HepG2 (cell line): ENCODE data around the gene KRTAP10-6. TPM values are rescaled to one million over a fixed set of nuclear protein-coding genes. Genes with fewer than 3 reads are reported as not detected.
A peak's percentile ranks its signal among the peaks of the same experiment; 100 is the strongest.

Experiments used
- ATF1 ChIP-seq: IDR thresholded peaks from 2 replicates; pipeline ENCODE4 v1.6.1; 2016; ENCODE audit warnings: mild to moderate bottlenecking, control low read depth
- GABPB1 ChIP-seq: IDR thresholded peaks from 2 replicates; pipeline ENCODE4 v1.6.1; 2016; ENCODE audit warnings: mild to moderate bottlenecking, missing genetic modification reagents, moderate library complexity, missing compliant biosample characterization
- HMGA1 ChIP-seq: sonication (generic); formaldehyde crosslinking; conservative IDR thresholded peaks from 2 replicates; pipeline ENCODE4 v1.4.0; 2020; ENCODE audit warnings: missing genetic modification reagents
- HNF4G ChIP-seq, 2 experiments: sonication (generic) in 1 of 2; formaldehyde crosslinking in 1 of 2; IDR thresholded peaks; 2 replicates each; pipeline versions ENCODE4 v1.4.0 to v1.6.1; 2011 to 2020; ENCODE audit warnings: borderline replicate concordance in 2 of 2, low read depth in 2 of 2, mild to moderate bottlenecking in 2 of 2, low read length in 1 of 2, missing genetic modification reagents in 1 of 2, moderate library complexity in 1 of 2
- JARID2 ChIP-seq: sonication (generic); formaldehyde crosslinking; IDR thresholded peaks from 2 replicates; pipeline ENCODE4 v1.8.1; 2023; ENCODE audit warnings: missing genetic modification reagents, inconsistent platforms; ENCODE audit not compliant: insufficient replicate concordance
- JUND ChIP-seq: sonication (generic); formaldehyde crosslinking; IDR thresholded peaks from 2 replicates; pipeline ENCODE4 v1.8.0; 2022; ENCODE audit warnings: mild to moderate bottlenecking, missing genetic modification reagents
- KAT7 ChIP-seq: IDR thresholded peaks from 2 replicates; pipeline ENCODE4 v1.6.1; 2018; ENCODE audit warnings: borderline replicate concordance, missing compliant biosample characterization
- KDM4B ChIP-seq: sonication (generic); formaldehyde crosslinking; IDR thresholded peaks from 2 replicates; pipeline ENCODE4 v1.4.0; 2020; ENCODE audit warnings: missing genetic modification reagents
- KMT2A ChIP-seq: sonication (generic); formaldehyde crosslinking; IDR thresholded peaks from 2 replicates; pipeline ENCODE4 v1.4.0; 2020; ENCODE audit warnings: missing genetic modification reagents
- MIER3 ChIP-seq: IDR thresholded peaks from 2 replicates; pipeline ENCODE4 v1.6.1; 2016; ENCODE audit warnings: missing compliant biosample characterization, borderline replicate concordance
- NR2F1 ChIP-seq, 2 experiments: fragments of 450-650 bp in 1 of 2; formaldehyde crosslinking in 1 of 2; IDR thresholded peaks; 2 replicates each; pipeline versions ENCODE4 v1.5.0 to v1.6.1; 2016 to 2020; ENCODE audit warnings: mild to moderate bottlenecking in 1 of 2, missing compliant biosample characterization in 1 of 2, missing genetic modification reagents in 1 of 2, moderate library complexity in 1 of 2
- POLR2A ChIP-seq, 2 experiments: IDR thresholded peaks; 2 replicates each; pipeline ENCODE4 v1.6.1; 2011; ENCODE audit warnings: low read depth in 2 of 2, low read length in 2 of 2, mild to moderate bottlenecking in 1 of 2, moderate library complexity in 1 of 2; ENCODE audit not compliant: insufficient read depth in 1 of 2
- SOX6 ChIP-seq, 2 experiments: fragments of 450-650 bp in 1 of 2; sonication (generic) in 1 of 2; formaldehyde crosslinking in 1 of 2; IDR thresholded peaks; 2 replicates each; pipeline versions ENCODE4 v1.4.0 to v1.6.1; 2017 to 2020; ENCODE audit warnings: antibody characterized with exemption in 1 of 2, mild to moderate bottlenecking in 1 of 2, missing genetic modification reagents in 1 of 2
- ZNF317 ChIP-seq: sonication (generic); formaldehyde crosslinking; IDR thresholded peaks from 2 replicates; pipeline ENCODE4 v1.5.0; 2020; ENCODE audit warnings: mild to moderate bottlenecking, missing genetic modification reagents
- ZNF451 ChIP-seq: sonication (generic); formaldehyde crosslinking; IDR thresholded peaks from 2 replicates; pipeline ENCODE4 v1.5.0; 2020; ENCODE audit warnings: mild to moderate bottlenecking, missing genetic modification reagents
- ZNF549 ChIP-seq: sonication (generic); formaldehyde crosslinking; IDR thresholded peaks from 2 replicates; pipeline ENCODE4 v1.5.0; 2020; ENCODE audit warnings: missing genetic modification reagents
- polyA plus RNA-seq, 8 experiments: library from polyadenylated mRNA; depleted of rRNA in 3 of 8; stranded (reverse) in 7 of 8; unstranded in 1 of 8; fragments of >200 nt; fragmentation: Illumina TruSeq in 4 of 8; extraction: Trizol in 4 of 8; gene quantifications; 2 replicates each; pipeline versions ENCODE4 v1.2.1 to v1.2.3, GENCODE V29; 2011 to 2016; ENCODE audit warnings: low read depth in 4 of 8, missing spikeins in 1 of 8, mixed read lengths in 1 of 8; ENCODE audit not compliant: insufficient read depth in 1 of 8
- total RNA-seq, 5 experiments: library from RNA; depleted of rRNA; stranded (reverse); fragments of >200 nt; fragmentation: Illumina TruSeq; extraction: Trizol; gene quantifications; 2 replicates each; pipeline ENCODE4 v1.2.3, GENCODE V29; 2016; ENCODE audit warnings: low read depth in 1 of 5
- TF ChIP-seq, protein P1 (sequence below): sonication (generic); formaldehyde crosslinking; IDR thresholded peaks from 2 replicates; pipeline ENCODE4 v1.8.0; 2022; ENCODE audit warnings: missing genetic modification reagents, mild to moderate bottlenecking, moderate library complexity, borderline replicate concordance
- TF ChIP-seq, protein P2 (sequence below): sonication (generic); formaldehyde crosslinking; IDR thresholded peaks from 2 replicates; pipeline ENCODE4 v1.5.0; 2020; ENCODE audit warnings: missing genetic modification reagents

The KRTAP10-6 gene
- total and polyA plus RNA-seq, 2 of the 13 experiments (the other 11 are each of a cell fraction or from before 2014, with no cell fraction given) = not detected

DNA sequence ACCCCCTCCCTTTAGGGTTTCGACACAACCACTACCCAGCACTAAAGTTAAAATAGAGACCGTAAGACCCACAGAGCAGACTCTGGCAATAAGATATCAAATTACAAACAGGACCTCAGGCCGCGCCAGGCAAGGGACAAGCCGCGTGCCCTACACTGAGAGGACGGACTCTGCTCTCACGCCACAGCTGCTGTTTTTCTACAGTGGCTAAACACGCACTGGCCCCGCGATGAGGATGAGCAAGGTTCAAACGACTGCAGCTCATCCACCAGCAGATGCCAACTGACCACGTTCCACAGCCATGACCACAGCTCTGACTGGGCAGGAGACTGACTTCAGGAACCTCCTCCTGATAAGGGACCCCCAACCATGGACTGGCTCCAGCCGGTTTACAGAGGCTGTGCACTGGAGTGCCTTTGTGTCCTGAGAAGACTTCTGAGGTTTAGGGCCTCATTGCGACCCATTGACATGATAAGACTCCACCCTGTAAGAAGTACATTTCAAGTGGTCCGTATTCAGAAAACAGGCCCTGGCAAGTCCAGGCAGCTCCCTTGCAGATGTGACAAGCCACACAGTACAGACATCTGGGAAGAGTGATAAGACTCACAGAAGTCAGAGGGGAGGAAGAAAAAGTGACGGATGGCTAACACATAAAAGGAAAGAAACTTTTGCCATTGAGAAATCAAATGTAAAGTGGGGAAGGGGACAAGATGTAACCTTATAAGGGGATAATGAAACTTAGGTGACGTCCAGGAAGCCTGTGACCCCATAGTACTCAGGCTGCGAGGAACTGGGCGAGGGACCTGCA is 1.5 kb upstream of the KRTAP10-6 start (continued):
- TF ChIP-seq SOX6 (IDR thresholded peaks at IDR 0.05) = no peak
- TF ChIP-seq SOX6 (CRISPR knock-in tag; IDR thresholded peaks at IDR 0.05) = peak; percentile 75
- TF ChIP-seq JARID2 (CRISPR knock-in tag) = peak; percentile 47
- no peak for TF ChIP-seq ATF1 (CRISPR knock-in tag)
- TF ChIP-seq, protein P1, sequence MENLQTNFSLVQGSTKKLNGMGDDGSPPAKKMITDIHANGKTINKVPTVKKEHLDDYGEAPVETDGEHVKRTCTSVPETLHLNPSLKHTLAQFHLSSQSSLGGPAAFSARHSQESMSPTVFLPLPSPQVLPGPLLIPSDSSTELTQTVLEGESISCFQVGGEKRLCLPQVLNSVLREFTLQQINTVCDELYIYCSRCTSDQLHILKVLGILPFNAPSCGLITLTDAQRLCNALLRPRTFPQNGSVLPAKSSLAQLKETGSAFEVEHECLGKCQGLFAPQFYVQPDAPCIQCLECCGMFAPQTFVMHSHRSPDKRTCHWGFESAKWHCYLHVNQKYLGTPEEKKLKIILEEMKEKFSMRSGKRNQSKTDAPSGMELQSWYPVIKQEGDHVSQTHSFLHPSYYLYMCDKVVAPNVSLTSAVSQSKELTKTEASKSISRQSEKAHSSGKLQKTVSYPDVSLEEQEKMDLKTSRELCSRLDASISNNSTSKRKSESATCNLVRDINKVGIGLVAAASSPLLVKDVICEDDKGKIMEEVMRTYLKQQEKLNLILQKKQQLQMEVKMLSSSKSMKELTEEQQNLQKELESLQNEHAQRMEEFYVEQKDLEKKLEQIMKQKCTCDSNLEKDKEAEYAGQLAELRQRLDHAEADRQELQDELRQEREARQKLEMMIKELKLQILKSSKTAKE = peak; percentile 72
- peak; percentile 31; the same call in 1 of the 2 replicates for TF ChIP-seq GABPB1 (CRISPR knock-in tag)
- peak; percentile 54; the same call in 1 of the 2 replicates for TF ChIP-seq MIER3 (CRISPR knock-in tag)
- no peak; the same call in 1 of the 2 replicates for TF ChIP-seq KAT7
- TF ChIP-seq HMGA1 (CRISPR knock-in tag) = no peak
- peak; percentile 91 for TF ChIP-seq ZNF317 (CRISPR knock-in tag)
- 0 out of 2 replicates have a peak, but pooled peaks have one; percentile 55 for TF ChIP-seq KDM4B (CRISPR knock-in tag)
- TF ChIP-seq ZNF549 (CRISPR knock-in tag) = peak; percentile 81; the same call in 1 of the 2 replicates
- peak in 1 of 2 experiments; percentile 40; a peak in 1 of 4 replicates for TF ChIP-seq POLR2A (IDR thresholded peaks at IDR 0.05; ENCODE audit: insufficient read depth in 1 of 2, low read depth in 2 of 2, low read length in 2 of 2)
- peak; percentile 50; the same call in 1 of the 2 replicates for TF ChIP-seq ZNF451 (CRISPR knock-in tag)
- TF ChIP-seq KMT2A (CRISPR knock-in tag) = peak; percentile 35; the same call in 1 of the 2 replicates
- TF ChIP-seq NR2F1 (CRISPR knock-in tag; IDR thresholded peaks at IDR 0.05) = no peak
- TF ChIP-seq JUND (CRISPR knock-in tag) = peak; percentile 75; the same call in 1 of the 2 replicates
- TF ChIP-seq, protein P2, sequence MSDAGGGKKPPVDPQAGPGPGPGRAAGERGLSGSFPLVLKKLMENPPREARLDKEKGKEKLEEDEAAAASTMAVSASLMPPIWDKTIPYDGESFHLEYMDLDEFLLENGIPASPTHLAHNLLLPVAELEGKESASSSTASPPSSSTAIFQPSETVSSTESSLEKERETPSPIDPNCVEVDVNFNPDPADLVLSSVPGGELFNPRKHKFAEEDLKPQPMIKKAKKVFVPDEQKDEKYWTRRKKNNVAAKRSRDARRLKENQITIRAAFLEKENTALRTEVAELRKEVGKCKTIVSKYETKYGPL = no peak
- no peak; the same call in 1 of the 2 replicates for TF ChIP-seq HNF4G (IDR thresholded peaks at IDR 0.05; ENCODE audit: borderline replicate concordance, low read depth, low read length)
- TF ChIP-seq HNF4G (CRISPR knock-in tag; IDR thresholded peaks at IDR 0.05; ENCODE audit: borderline replicate concordance, low read depth) = peak; percentile 87; the same call in 1 of the 2 replicates
